ENCODE results near the gene THAP5. TPM values are rescaled to one million over a fixed set of nuclear protein-coding genes. Genes with fewer than 3 reads are reported as not detected.

The THAP5 gene
- total and polyA plus RNA-seq, 2 donors (not counting 3 experiments of a cell fraction or from before 2014, with no cell fraction given): 2.5 to 14.1 TPM

DNA sequence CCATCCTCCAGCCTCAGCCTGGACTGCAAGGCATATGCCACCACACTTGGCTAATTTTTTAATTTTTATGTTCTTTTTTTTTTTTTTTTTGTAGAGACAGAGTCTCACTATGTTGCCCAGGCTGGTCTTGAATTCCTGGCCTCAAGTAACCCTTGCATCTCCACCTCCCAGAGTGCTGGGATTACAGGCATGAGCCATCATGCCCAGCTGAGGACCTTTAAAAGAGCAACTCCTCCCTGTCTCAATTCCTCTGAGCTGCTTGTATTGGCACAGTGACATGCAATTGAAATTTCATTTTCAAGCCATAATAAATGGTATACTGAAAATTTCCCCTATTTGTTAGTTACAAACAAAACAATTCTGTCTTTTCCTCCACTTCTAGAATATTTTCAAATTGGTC, 19.7 kb upstream of the THAP5 start:
- Histone ChIP-seq H3K79me2 (ENCODE audit: control insufficient read depth, insufficient read depth, low read length) (no peaks in the 10 kb centered on the region), H4K20me1 (replicated peaks; ENCODE audit: control insufficient read depth, extremely low read depth, insufficient read depth, low read length) (no peaks in the 10 kb centered on the region), H2AFZ (ENCODE audit: low read depth, low read length) (no peak overlapping the region), H3K36me3 (ENCODE audit: control insufficient read depth in 2 of 2, extremely low read depth in 1 of 2, insufficient read depth in 2 of 2, low read length in 2 of 2) (no peaks in the 10 kb centered on the region), H3K4me3 (replicated peaks in 1 of 3; ENCODE audit: insufficient read depth in 1 of 3, low read depth in 1 of 3, low read length in 3 of 3) (no peak overlapping the region), H3K4me2 (ENCODE audit: insufficient read depth, low read length) (no peak overlapping the region), H3K9ac (replicated peaks; ENCODE audit: extremely low read depth, insufficient read depth, low read length) (no peak overlapping the region), H3K27me3 (ENCODE audit: control insufficient read depth in 2 of 2, insufficient read depth in 2 of 2, low read length in 2 of 2) (peaks cover 27 to 30% of the 10 kb centered on the region in 2 experiments), H3K4me1 (ENCODE audit: control insufficient read depth, extremely low read depth, insufficient read depth, low read length) (no peaks in the 10 kb centered on the region), H3K9me1 (replicated peaks; ENCODE audit: control insufficient read depth, extremely low read depth, insufficient read depth, low read length) (no peaks in the 10 kb centered on the region), H3K27ac (ENCODE audit: insufficient read depth, low read depth, low read length) (no peak overlapping the region), H3K9me3 (replicated peaks; ENCODE audit: control insufficient read depth, insufficient read depth, low read length) (no peaks in the 10 kb centered on the region)
- POLR2A ChIA-PET: no interaction called here
- no TSS peak for BruUV-seq (replicated peaks)
- intact Hi-C loops (cut with micrococcal nuclease): no loop called here
- no peak for DNase-seq (ENCODE audit: low read depth, low spot score)
- no peak for FAIRE-seq
- TF ChIP-seq POLR2A (IDR thresholded peaks at IDR 0.05; ENCODE audit: low read depth, low read length) (no peak), MYC (IDR thresholded peaks at IDR 0.05; ENCODE audit: low read depth, low read length) (no peak), POLR2AphosphoS5 (IDR thresholded peaks at IDR 0.05; ENCODE audit: insufficient read depth, low read depth, low read length) (no peak), EZH2 (IDR thresholded peaks at IDR 0.05; ENCODE audit: borderline replicate concordance, low read depth, low read length, severe bottlenecking) (no peak), FOS (IDR thresholded peaks at IDR 0.05; ENCODE audit: borderline replicate concordance, insufficient read depth, low read length) (no peak), GATA2 (IDR thresholded peaks at IDR 0.05; ENCODE audit: insufficient read depth, insufficient read length, low read depth, low read length) (no peak), JUN (IDR thresholded peaks at IDR 0.05; ENCODE audit: borderline replicate concordance, insufficient read depth, insufficient read length, low read depth) (no peak)
- TF ChIP-seq, protein P1, sequence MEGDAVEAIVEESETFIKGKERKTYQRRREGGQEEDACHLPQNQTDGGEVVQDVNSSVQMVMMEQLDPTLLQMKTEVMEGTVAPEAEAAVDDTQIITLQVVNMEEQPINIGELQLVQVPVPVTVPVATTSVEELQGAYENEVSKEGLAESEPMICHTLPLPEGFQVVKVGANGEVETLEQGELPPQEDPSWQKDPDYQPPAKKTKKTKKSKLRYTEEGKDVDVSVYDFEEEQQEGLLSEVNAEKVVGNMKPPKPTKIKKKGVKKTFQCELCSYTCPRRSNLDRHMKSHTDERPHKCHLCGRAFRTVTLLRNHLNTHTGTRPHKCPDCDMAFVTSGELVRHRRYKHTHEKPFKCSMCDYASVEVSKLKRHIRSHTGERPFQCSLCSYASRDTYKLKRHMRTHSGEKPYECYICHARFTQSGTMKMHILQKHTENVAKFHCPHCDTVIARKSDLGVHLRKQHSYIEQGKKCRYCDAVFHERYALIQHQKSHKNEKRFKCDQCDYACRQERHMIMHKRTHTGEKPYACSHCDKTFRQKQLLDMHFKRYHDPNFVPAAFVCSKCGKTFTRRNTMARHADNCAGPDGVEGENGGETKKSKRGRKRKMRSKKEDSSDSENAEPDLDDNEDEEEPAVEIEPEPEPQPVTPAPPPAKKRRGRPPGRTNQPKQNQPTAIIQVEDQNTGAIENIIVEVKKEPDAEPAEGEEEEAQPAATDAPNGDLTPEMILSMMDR (IDR thresholded peaks at IDR 0.05; ENCODE audit: extremely low read depth in 1 of 2, insufficient read depth in 1 of 2, low read depth in 1 of 2, low read length in 2 of 2): no peak
- TF ChIP-seq, protein P2, sequence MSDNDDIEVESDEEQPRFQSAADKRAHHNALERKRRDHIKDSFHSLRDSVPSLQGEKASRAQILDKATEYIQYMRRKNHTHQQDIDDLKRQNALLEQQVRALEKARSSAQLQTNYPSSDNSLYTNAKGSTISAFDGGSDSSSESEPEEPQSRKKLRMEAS (IDR thresholded peaks at IDR 0.05; ENCODE audit: insufficient read depth, insufficient read length): no peak
- CTCF ChIA-PET: interaction anchor here (1.1 kb wide), 1 partner anchor 12 kb away, joined by 3 read pairs; no protein-coding TSS in a partner anchor
- dilution Hi-C loops (cut with MboI; ENCODE audit: extremely low pct_ligation_motif_present, low sequenced_read_pairs): no loop called here

Data from endothelial cell of umbilical vein (primary cell).